22Rv1 (cell line): ENCODE data around the gene SYT7.

Experiments
- CTCF ChIP-seq: fragments of 450-650 bp; IDR thresholded peaks from 2 replicates; pipeline ENCODE4 v1.5.1; 2017; ENCODE audit warnings: mild to moderate bottlenecking
- ZFX ChIP-seq: fragments of 450-650 bp; IDR thresholded peaks from 2 replicates; pipeline ENCODE4 v1.6.1; 2017; ENCODE audit warnings: antibody characterized with exemption, borderline replicate concordance

- TF ChIP-seq CTCF (no peak), ZFX (no peak)
Observed at GRCh38 chr11:61617515-61617914, 36.6 kb upstream of the SYT7 start.
